GM19043 (cell line): ENCODE data around the gene PI4K2A.

Experiments
- ATAC-seq: cut with Tn5 transposase; IDR thresholded peaks from one replicate; pipeline ENCODE4 v1.9.1; 2021; ENCODE audit warnings: low read depth; ENCODE audit not compliant: unreplicated experiment

The PI4K2A gene

GRCh38 chr10:97703398-97704067 is 63.1 kb downstream of the PI4K2A start:
- ATAC-seq: no peak

- ATAC-seq: no peak
These were observed 63.9 kb downstream of the PI4K2A start for GRCh38 chr10:97704341-97704740.

- no peak for ATAC-seq
These were observed 64.7 kb downstream of the PI4K2A start for GRCh38 chr10:97705006-97705670.

GRCh38 chr10:97707134-97707861 is 66.8 kb downstream of the PI4K2A start:
- no peak for ATAC-seq

- ATAC-seq: no peak
These were observed 67.7 kb downstream of the PI4K2A start for GRCh38 chr10:97708167-97708566.

- no peak for ATAC-seq
These were observed 68.8 kb downstream of the PI4K2A start for GRCh38 chr10:97708976-97709946.

- no peak for ATAC-seq
These were observed 71.4 kb downstream of the PI4K2A start for GRCh38 chr10:97711640-97712572.

GRCh38 chr10:97713339-97713825 is 72.9 kb downstream of the PI4K2A start, which contains the start of gene MARVELD1:
Gene MARVELD1 (plus strand): TSS chr10:97713730. CDS start chr10:97713877, 147 bp downstream.
- ATAC-seq: no peak

- ATAC-seq: peak; percentile 69
These were observed 73.4 kb downstream of the PI4K2A start for GRCh38 chr10:97713826-97714400.

GRCh38 chr10:97714401-97715258 is 74.2 kb downstream of the PI4K2A start:
- peak; percentile 38 for ATAC-seq

GRCh38 chr10:97715259-97715874 is 74.9 kb downstream of the PI4K2A start:
- no peak for ATAC-seq

GRCh38 chr10:97717627-97718026 is 77.2 kb downstream of the PI4K2A start:
- ATAC-seq: no peak

- ATAC-seq: no peak
These were observed 77.7 kb downstream of the PI4K2A start for GRCh38 chr10:97718178-97718577.

- no peak for ATAC-seq
These were observed 78.2 kb downstream of the PI4K2A start for GRCh38 chr10:97718659-97719142.

GRCh38 chr10:97719602-97720001 is 79.1 kb downstream of the PI4K2A start:
- no peak for ATAC-seq

- ATAC-seq: no peak
These were observed 81.7 kb downstream of the PI4K2A start for GRCh38 chr10:97721871-97722780.
